T47D (cell line): ENCODE data around the gene SLC22A16.

ENCODE experiments used
- DNase-seq, 2 experiments: peaks; one replicate each; pipeline versions ENCODE4 v3.0.0 to v3.0.0-alpha.2; 2011 to 2012; ENCODE audit warnings: low read depth in 1 of 2, low spot score in 1 of 2
- JUND ChIP-seq: IDR thresholded peaks from 2 replicates; pipeline ENCODE4 v1.6.1; 2012; ENCODE audit warnings: low read depth
- in situ Hi-C: cut with HindIII; loops from 2 replicates; pipeline ENCODE4 v1.10.0; 2016; ENCODE audit warnings: low sequenced_read_pairs, low pct_unique_long_range_greater_than_20kb

SLC22A16 gene

GRCh38 chr6:110421749-110422443, 54.5 kb downstream of the SLC22A16 start:
- no peak for TF ChIP-seq JUND
- DNase-seq, result no peak
- in situ Hi-C loops, result no loop called here

GRCh38 chr6:110419028-110419739, 57.2 kb downstream of the SLC22A16 start:
- no peak for DNase-seq
- no peak for TF ChIP-seq JUND

GRCh38 chr6:110418594-110418993, 57.8 kb downstream of the SLC22A16 start:
- in situ Hi-C loops, result no loop called here
- DNase-seq, result no peak
- TF ChIP-seq JUND, result no peak

More at GRCh38 chr6:110419028-110419739, 57.2 kb downstream of the SLC22A16 start:
- in situ Hi-C loops, result no loop called here

DNA sequence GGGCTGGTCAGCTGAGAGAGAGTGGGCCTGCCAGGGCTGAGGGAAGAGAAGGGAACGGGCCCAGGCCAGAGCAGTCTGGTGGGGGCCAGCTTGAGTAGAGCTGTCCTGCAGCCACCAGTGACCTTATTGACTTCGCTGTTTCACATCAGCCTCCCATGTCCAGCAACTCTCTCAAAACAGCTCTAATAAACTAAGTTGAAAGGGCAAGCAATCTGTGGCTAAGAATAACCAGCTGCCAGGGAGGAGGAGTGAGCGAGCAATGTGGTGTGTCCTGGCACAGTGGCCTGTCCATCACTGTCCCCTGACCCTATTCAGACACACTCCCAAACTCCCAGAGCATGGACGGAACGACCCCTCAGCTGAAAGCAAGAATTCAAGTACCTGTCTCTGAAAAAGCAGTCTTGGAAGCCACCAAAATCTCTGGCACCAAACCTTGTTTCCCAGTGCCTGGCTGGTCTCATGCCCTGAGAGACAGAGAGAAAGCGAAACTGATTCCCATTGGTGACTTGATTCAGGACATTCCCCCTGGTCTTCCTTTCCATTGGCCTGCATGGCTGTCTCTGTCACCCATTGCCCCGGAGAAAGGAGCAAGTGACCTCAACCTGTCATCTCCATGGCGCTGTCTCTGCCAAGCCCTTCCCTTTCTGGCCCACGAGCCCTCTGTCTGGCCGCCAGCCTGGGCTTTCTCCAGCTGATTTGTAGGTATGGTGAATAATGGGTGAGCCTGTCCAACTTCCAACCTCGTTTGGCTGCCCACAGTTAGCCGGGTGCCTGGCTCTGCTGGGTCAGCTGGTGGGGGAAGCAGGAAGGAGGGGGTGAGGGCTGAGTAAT, 61.1 kb downstream of the SLC22A16 start, which contains the start of gene DDO:
DDO (minus strand) TSS at position 490 of the 831 bp plus-strand sequence. CDS start 2,113 bp downstream, outside the sequence.
- in situ Hi-C loops, result no loop called here
- DNase-seq, result peak; percentile 75 to 84
- no peak for TF ChIP-seq JUND

DNA sequence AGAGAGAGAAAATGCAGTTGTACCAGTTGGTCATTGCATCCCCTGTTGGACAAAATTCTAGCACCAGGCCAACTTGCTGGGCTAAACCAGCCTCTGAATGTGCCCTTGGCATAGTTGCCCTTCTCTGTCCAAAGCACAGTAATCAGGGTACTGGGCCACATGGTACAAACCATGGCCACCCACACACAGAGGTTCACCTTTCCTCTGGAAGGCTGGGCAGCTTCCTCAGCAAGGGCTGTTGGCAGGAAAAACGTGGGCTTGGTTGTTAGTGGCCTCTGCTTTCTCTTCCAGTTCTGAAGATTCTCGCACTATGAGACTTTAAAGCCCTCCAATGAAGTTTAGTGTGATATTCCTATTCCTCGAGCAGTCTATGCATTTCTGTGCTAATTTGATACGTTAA, 61.7 kb downstream of the SLC22A16 start:
- no peak for DNase-seq
- in situ Hi-C loops, result no loop called here
- TF ChIP-seq JUND, result no peak

- no peak for TF ChIP-seq JUND
- in situ Hi-C loops, result no loop called here
- no peak for DNase-seq
These were observed 64.1 kb downstream of the SLC22A16 start for GRCh38 chr6:110412360-110412759.

DNA sequence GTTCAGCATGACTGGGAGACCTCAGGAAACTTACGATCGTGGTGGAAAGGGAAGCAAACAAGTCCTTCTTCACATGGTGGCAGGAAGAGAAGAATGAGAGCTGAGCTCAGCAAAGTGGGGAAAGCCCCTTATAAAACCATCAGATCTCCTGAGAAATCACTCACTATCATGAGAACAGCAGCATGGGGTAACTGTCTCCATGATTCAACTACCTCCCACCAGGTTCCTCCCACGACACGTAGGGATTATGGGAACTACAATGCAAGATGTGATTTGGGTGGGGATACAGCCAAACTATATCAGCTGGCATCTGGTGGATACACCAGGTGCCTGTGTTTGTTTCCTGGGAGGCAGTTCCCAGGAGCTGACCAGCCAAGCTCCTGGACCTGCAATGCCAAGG, 65.9 kb downstream of the SLC22A16 start:
- no peak for TF ChIP-seq JUND
- DNase-seq, result no peak
- in situ Hi-C loops, result no loop called here

DNA sequence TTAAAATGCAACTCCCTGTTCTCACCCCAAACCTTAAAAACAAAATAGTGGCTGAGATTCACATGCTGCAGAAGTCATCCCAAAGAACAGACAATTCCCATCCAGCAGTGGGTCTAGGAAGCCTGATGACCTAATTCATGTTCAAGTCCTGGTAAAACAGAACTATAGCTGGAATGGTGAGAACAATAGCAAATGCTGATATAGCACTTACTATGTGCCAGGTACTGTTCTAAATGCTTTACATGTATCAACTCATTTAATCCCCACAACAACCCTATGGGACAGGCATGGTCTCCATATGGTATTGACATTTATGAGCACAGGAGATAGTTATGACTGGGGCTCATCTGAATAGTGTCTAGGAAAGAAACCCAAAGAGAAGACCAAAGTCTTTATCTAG, 66.6 kb downstream of the SLC22A16 start:
- no peak for DNase-seq
- no peak for TF ChIP-seq JUND
- in situ Hi-C loops, result no loop called here

GRCh38 chr6:110408901-110409300, 67.5 kb downstream of the SLC22A16 start:
- in situ Hi-C loops, result no loop called here

DNA sequence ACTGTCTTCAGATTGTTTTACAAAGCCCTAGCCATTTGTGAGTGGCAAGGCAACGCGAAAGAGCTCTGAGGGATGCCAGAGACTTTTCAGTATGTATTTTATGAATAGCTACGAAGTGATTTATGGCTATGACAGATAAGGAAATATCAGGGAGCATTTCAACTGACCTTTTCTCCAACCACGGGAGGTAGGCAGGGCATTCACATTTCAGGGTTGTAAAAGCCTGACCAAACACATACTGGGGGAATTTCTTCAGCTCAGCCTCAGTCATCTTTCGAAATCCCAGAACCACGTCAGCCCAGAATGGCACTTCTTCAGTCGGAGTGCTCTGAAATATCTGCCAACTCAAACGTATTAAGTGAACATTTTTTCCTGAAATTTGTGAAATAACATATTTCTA, 71.8 kb downstream of the SLC22A16 start:
- no peak for TF ChIP-seq JUND
- in situ Hi-C loops, result no loop called here
- DNase-seq, result no peak

More at GRCh38 chr6:110408901-110409300, 67.5 kb downstream of the SLC22A16 start:
- no peak for TF ChIP-seq JUND
- no peak for DNase-seq

DNA sequence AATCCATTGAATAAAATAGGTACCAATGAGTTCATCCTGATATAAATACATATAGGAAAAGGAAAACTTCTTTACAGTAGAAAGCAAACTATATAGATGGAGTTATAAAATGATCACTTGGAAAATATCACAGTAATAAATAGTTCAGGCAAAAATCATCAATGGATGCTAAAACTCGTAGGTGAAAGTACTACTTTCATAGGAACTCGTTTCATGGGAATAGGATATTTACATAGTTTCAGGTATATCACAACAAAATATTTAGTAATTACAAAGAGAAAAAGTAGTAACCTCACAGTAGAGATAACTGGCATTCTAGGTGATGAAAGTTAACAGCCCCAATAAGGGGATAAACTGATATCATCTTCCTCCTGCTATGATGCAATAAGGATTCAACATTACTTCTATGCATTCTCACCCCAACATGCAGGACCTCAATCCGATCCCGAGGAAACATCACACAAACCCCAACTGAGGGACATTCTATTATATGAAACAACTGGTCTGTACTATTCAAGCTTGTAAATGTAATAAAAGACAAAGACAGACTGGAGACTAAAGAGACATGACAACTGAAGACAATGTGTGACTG, 74.7 kb downstream of the SLC22A16 start:
- no peak for DNase-seq
- in situ Hi-C loops, result no loop called here
- TF ChIP-seq JUND, result no peak

- in situ Hi-C loops, result no loop called here
- TF ChIP-seq JUND, result no peak
- DNase-seq, result no peak
These were observed 76.2 kb downstream of the SLC22A16 start for GRCh38 chr6:110400208-110400607.
